ENCODE results near the gene CMIP. TPM values are rescaled to one million over a fixed set of nuclear protein-coding genes. Genes with fewer than 3 reads are reported as not detected.

CMIP gene
- total and polyA plus RNA-seq, 10 of the 15 experiments (the other 5 are each of a cell fraction or from before 2014, with no cell fraction given), result 1.2 to 43.2 (median 4.4) TPM

- TF ChIP-seq NRF1 (conservative IDR thresholded peaks at IDR 0.05; ENCODE audit: low read depth, low read length) (no peak), SRF (IDR thresholded peaks at IDR 0.05; ENCODE audit: low read depth in 2 of 2, low read length in 2 of 2) (no peak), KLF5 (IDR thresholded peaks at IDR 0.05; ENCODE audit: partially characterized antibody) (no peak), SUZ12 (IDR thresholded peaks at IDR 0.05; ENCODE audit: unreplicated experiment) (no peak), IKZF1 (conservative IDR thresholded peaks at IDR 0.05) (peak; percentile 19; the same call in 1 of the 2 replicates), POLR2AphosphoS2 (IDR thresholded peaks at IDR 0.05; ENCODE audit: low read depth, low read length) (no peak)
Observed at GRCh38 chr16:81625544-81626153, 181.0 kb downstream of the CMIP start (continued).

DNA sequence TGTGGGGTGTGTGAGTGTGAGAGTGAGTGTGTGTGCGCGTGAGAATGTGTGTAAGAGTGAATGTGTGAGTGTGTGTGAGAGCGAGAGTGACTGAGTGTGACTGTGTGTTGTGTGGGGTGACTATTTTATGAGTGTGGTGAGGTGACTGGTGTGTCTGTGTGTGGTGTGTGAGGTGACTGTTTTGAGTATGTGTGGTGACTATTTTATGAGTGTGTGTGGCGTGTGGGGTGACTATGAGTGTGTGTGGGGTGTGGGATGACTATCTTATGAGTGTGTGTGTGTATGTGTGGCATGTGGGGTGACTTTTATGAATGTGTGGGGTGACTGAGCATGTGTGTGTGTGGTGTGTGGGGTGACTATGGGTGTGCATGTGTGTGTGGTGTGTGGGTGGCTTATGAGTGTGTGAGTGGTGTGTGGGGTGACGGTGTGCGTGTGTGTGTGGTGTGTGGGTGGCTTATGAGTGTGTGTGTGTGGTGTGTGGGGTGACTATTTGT is 181.6 kb downstream of the CMIP start:
- Histone ChIP-seq H3K27me3 (replicated peaks in 1 of 2; ENCODE audit: control insufficient read depth in 2 of 2, insufficient read depth in 2 of 2, low read length in 1 of 2) (no peaks in the 10 kb centered on the region), H3K9me3 (replicated peaks; ENCODE audit: control insufficient read depth, insufficient read depth, low read length) (no peaks in the 10 kb centered on the region), H3K4me1 (ENCODE audit: control insufficient read depth, insufficient read depth, low read length) (peaks cover 10% of the 10 kb centered on the region), H3K4me3 (no peak overlapping the region; the same call in 1 of the 2 replicates), H3K27ac (ENCODE audit: control insufficient read depth, insufficient read depth) (peak overlapping the region; percentile 27), H3K9ac (ENCODE audit: control insufficient read depth, insufficient read depth, low read length) (0 out of 2 replicates have a peak overlapping the region, but pooled peaks have one; percentile 21), H3K4me2 (ENCODE audit: control insufficient read depth, insufficient read depth) (no peak overlapping the region; the same call in 1 of the 2 replicates), H3K79me2 (ENCODE audit: control insufficient read depth, insufficient read depth, low read length) (peaks cover 1% of the 10 kb centered on the region; the same call in 1 of the 2 replicates), H4K20me1 (ENCODE audit: control insufficient read depth, insufficient read depth) (no peaks in the 10 kb centered on the region), H3K36me3 (ENCODE audit: control insufficient read depth in 2 of 2, insufficient read depth in 2 of 2, low read length in 1 of 2) (peaks cover 5 to 6% of the 10 kb centered on the region in 2 experiments; a peak in 3 of 4 replicates), H2AFZ (ENCODE audit: control insufficient read depth, low read depth, low read length) (no peak overlapping the region)
- in situ Hi-C loops (cut with MboI) (no loop called here), intact Hi-C loops (cut with micrococcal nuclease; ENCODE audit: unreplicated experiment) (no loop called here)
- BruUV-seq (replicated peaks), result no TSS peak
- ChIA-PET RAD21 (ENCODE audit: unreplicated experiment) (interaction anchor here (1.0 to 4.2 kb wide), 3 partner anchors 97 to 261 kb away, joined by 3 to 27 read pairs (median 4); no protein-coding TSS in a partner anchor), POLR2A (interaction anchor here (1.0 kb wide), 1 partner anchor 10 kb away, joined by 3 read pairs; no protein-coding TSS in a partner anchor), SMC1A (ENCODE audit: uncharacterized antibody, unreplicated experiment) (interaction anchor here (1.9 kb wide), 1 partner anchor 114 kb away, joined by 7 read pairs; no protein-coding TSS in a partner anchor), CTCF (interaction anchor here (0.6 to 6.2 kb wide), 5 partner anchors 8 to 654 kb away, joined by 3 to 57 read pairs (median 3); no protein-coding TSS in a partner anchor)
- DNase-seq (ENCODE audit: low read depth, low spot score), result no peak
- ATAC-seq, result peak; percentile 20
- no peak for FAIRE-seq
- 86% methylated on average over 4 of the region's 6 CpGs for WGBS (ENCODE audit: insufficient coverage, insufficient replicate concordance, low lambda C conversion rate, missing lambda C conversion rate)
- TF ChIP-seq MTA2 (IDR thresholded peaks at IDR 0.05; ENCODE audit: low read depth) (0 out of 2 replicates have a peak, but pooled peaks have one; percentile 19), YBX1 (IDR thresholded peaks at IDR 0.05) (no peak), E2F4 (IDR thresholded peaks at IDR 0.05; ENCODE audit: low read depth, low read length) (no peak), RUNX3 (IDR thresholded peaks at IDR 0.05; ENCODE audit: low read length) (peak; percentile 77), GATAD2B (conservative IDR thresholded peaks at IDR 0.05; ENCODE audit: low read depth) (no peak), BHLHE40 (IDR thresholded peaks at IDR 0.05; ENCODE audit: borderline replicate concordance in 1 of 2, low read depth in 2 of 2, low read length in 1 of 2) (peak in 1 of 2 experiments; percentile 30; a peak in 1 of 4 replicates), IKZF2 (IDR thresholded peaks at IDR 0.05) (no peak), BCL11A (IDR thresholded peaks at IDR 0.05; ENCODE audit: low read depth, low read length) (0 out of 2 replicates have a peak, but pooled peaks have one; percentile 6), NBN (IDR thresholded peaks at IDR 0.05) (peak; percentile 36; the same call in 1 of the 2 replicates), SRF (IDR thresholded peaks at IDR 0.05; ENCODE audit: low read depth in 2 of 2, low read length in 2 of 2) (no peak), ZZZ3 (IDR thresholded peaks at IDR 0.05; ENCODE audit: control insufficient read depth, insufficient read length, low read depth) (no peak), IRF4 (IDR thresholded peaks at IDR 0.05; ENCODE audit: low read depth, low read length) (0 out of 2 replicates have a peak, but pooled peaks have one; percentile 33), HDGF (IDR thresholded peaks at IDR 0.05) (peak; percentile 85; the same call in 1 of the 2 replicates), SIX5 (IDR thresholded peaks at IDR 0.05; ENCODE audit: low read depth, low read length, severe bottlenecking) (no peak), PAX5 (IDR thresholded peaks at IDR 0.05; ENCODE audit: borderline replicate concordance, low read depth, low read length) (peak; percentile 64; the same call in 1 of the 2 replicates)
- TF ChIP-seq, protein P1, sequence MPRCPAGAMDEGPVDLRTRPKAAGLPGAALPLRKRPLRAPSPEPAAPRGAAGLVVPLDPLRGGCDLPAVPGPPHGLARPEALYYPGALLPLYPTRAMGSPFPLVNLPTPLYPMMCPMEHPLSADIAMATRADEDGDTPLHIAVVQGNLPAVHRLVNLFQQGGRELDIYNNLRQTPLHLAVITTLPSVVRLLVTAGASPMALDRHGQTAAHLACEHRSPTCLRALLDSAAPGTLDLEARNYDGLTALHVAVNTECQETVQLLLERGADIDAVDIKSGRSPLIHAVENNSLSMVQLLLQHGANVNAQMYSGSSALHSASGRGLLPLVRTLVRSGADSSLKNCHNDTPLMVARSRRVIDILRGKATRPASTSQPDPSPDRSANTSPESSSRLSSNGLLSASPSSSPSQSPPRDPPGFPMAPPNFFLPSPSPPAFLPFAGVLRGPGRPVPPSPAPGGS (IDR thresholded peaks at IDR 0.05; ENCODE audit: borderline replicate concordance, insufficient read depth, low read depth, low read length, poor library complexity, severe bottlenecking), result peak; percentile 95

Measured in GM12878 (cell line).